Suprapubic skin (tissue), 4 donors: ENCODE measurements around the gene C16orf89.
"Not testable (repeated sequence)": the region's sequence is repeated elsewhere in the genome, so short reads cannot be mapped to it uniquely, and the experiment has no call there.

Experiments
- EP300 ChIP-seq: sonication (generic); formaldehyde crosslinking; IDR thresholded peaks from one replicate; pipeline ENCODE4 v1.6.1; 2017; ENCODE audit warnings: antibody characterized with exemption
- POLR2A ChIP-seq, 2 donors: fragments of 450-650 bp; IDR thresholded peaks; one replicate each; pipeline ENCODE4 v1.6.1; 2017; ENCODE audit warnings: antibody characterized with exemption in 2 of 2, mild to moderate bottlenecking in 2 of 2, moderate library complexity in 2 of 2
- POLR2AphosphoS5 ChIP-seq, 3 donors: sonication (generic); formaldehyde crosslinking; IDR thresholded peaks; one replicate each; pipeline ENCODE4 v1.6.1; 2017; ENCODE audit warnings: antibody characterized with exemption in 3 of 3
- TF ChIP-seq, protein P1 (sequence below), 2 donors: fragments of 200-600 bp in 1 of 2; fragments of 450-650 bp in 1 of 2; sonication (generic) in 1 of 2; IDR thresholded peaks; one replicate each; pipeline ENCODE4 v1.5.1; 2016 to 2019; ENCODE audit warnings: antibody characterized with exemption in 2 of 2, mild to moderate bottlenecking in 1 of 2, moderate library complexity in 1 of 2

DNA sequence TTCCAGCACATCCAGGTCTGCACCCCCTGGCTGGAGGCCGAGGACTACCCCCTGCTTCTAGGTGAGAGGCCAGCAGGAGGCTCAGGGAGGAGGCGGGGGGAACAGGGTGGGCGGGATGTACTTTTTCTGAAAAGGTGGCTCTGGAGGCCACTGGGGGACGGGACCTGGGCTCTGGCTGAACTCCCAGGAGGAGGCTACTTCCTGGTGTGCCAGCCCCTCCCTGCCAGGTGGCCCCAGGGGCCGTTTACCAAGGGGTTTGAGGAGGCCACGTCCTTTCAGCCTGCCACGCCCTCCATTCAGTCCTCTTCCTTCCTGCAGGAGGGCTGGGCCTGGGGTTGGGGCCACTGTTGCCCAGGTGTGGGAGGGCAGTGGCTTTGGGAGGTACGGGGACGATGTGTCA lies 15.2 kb upstream of the C16orf89 start:
- TF ChIP-seq EP300; POLR2AphosphoS5 (IDR thresholded peaks at IDR 0.05); POLR2A (IDR thresholded peaks at IDR 0.05): not testable (repeated sequence)
- TF ChIP-seq, protein P1, sequence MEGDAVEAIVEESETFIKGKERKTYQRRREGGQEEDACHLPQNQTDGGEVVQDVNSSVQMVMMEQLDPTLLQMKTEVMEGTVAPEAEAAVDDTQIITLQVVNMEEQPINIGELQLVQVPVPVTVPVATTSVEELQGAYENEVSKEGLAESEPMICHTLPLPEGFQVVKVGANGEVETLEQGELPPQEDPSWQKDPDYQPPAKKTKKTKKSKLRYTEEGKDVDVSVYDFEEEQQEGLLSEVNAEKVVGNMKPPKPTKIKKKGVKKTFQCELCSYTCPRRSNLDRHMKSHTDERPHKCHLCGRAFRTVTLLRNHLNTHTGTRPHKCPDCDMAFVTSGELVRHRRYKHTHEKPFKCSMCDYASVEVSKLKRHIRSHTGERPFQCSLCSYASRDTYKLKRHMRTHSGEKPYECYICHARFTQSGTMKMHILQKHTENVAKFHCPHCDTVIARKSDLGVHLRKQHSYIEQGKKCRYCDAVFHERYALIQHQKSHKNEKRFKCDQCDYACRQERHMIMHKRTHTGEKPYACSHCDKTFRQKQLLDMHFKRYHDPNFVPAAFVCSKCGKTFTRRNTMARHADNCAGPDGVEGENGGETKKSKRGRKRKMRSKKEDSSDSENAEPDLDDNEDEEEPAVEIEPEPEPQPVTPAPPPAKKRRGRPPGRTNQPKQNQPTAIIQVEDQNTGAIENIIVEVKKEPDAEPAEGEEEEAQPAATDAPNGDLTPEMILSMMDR (IDR thresholded peaks at IDR 0.05) = not testable (repeated sequence)
